ENCODE measurements around the gene ABCA13. TPM values are rescaled to one million over a fixed set of nuclear protein-coding genes. Genes with fewer than 3 reads are reported as not detected.
A peak's percentile ranks its signal among the peaks of the same experiment; 100 is the strongest.

Gene ABCA13, protein sequence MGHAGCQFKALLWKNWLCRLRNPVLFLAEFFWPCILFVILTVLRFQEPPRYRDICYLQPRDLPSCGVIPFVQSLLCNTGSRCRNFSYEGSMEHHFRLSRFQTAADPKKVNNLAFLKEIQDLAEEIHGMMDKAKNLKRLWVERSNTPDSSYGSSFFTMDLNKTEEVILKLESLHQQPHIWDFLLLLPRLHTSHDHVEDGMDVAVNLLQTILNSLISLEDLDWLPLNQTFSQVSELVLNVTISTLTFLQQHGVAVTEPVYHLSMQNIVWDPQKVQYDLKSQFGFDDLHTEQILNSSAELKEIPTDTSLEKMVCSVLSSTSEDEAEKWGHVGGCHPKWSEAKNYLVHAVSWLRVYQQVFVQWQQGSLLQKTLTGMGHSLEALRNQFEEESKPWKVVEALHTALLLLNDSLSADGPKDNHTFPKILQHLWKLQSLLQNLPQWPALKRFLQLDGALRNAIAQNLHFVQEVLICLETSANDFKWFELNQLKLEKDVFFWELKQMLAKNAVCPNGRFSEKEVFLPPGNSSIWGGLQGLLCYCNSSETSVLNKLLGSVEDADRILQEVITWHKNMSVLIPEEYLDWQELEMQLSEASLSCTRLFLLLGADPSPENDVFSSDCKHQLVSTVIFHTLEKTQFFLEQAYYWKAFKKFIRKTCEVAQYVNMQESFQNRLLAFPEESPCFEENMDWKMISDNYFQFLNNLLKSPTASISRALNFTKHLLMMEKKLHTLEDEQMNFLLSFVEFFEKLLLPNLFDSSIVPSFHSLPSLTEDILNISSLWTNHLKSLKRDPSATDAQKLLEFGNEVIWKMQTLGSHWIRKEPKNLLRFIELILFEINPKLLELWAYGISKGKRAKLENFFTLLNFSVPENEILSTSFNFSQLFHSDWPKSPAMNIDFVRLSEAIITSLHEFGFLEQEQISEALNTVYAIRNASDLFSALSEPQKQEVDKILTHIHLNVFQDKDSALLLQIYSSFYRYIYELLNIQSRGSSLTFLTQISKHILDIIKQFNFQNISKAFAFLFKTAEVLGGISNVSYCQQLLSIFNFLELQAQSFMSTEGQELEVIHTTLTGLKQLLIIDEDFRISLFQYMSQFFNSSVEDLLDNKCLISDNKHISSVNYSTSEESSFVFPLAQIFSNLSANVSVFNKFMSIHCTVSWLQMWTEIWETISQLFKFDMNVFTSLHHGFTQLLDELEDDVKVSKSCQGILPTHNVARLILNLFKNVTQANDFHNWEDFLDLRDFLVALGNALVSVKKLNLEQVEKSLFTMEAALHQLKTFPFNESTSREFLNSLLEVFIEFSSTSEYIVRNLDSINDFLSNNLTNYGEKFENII (N-terminal part only)
- total RNA-seq (2014; rRNA removed): 1.8 and 2.1 TPM in 2 replicates
- percentile 44 among the genes with signal in this experiment for Bru-seq, nascent RNA
- percentile 37 among the genes with signal in this experiment for BruChase-seq, experiment 1, labeled RNA remaining after a 6-hour chase
- percentile 58 among the genes with signal in this experiment for BruChase-seq, experiment 2, labeled RNA remaining after a 2-hour chase
- long read RNA-seq, partial matches to known transcripts: 4 of 12 reads
- long read RNA-seq, other reads (novel, unspliced or antisense): 8 of 12 reads

DNA sequence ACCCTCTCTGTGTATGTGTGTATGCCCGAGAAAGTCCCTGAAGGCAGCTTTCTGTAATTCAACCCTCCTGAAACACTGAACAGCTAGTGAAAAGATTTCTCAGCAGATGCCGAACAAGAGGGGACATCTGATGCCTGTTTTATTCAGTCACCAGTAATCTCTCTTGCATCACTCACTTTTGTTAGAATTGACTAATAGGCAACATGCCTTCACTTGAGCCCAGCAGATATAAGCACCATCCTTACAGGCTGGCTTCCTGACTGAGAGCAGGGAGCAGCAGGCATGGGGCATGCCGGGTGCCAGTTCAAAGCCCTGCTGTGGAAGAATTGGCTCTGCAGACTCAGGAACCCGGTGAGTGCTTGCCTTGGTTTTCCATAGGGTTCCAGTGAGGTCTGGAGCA is at the start of gene ABCA13:
Gene ABCA13 (plus strand): TSS at position 257 of the 400 bp plus-strand sequence. CDS start 26 bp downstream, at position 283.
- no peak for TF ChIP-seq EZH2phosphoT487 (IDR thresholded peaks at IDR 0.05; ENCODE audit: borderline replicate concordance, low read length)
- TF ChIP-seq EZH2 (IDR thresholded peaks at IDR 0.05; ENCODE audit: low read length, unreplicated experiment): no peak
- no peak for TF ChIP-seq CTCF (conservative IDR thresholded peaks at IDR 0.05; ENCODE audit: low read depth, low read length)
- no peak within 1 kb of the TSS for H3K27ac ChIP-seq (ENCODE audit: low read length)
- no peaks in the 10 kb centered on the region for H3F3A ChIP-seq (ENCODE audit: low read length, unreplicated experiment)
- no peak within 1 kb of the TSS for H3K4me2 ChIP-seq (ENCODE audit: low read length)
- H3K27me3 ChIP-seq (ENCODE audit: low read length): no peaks in the 10 kb centered on the region
- no peak within 1 kb of the TSS for H3K9ac ChIP-seq (ENCODE audit: low read length)
- DNase-seq (no peak), ATAC-seq (no peak)
- no peak within 1 kb of the TSS for H3K4me3 ChIP-seq (ENCODE audit: low read length)
- intact Hi-C loops (cut with micrococcal nuclease): loop anchor here (5.0 to 10.0 kb wide), 2 partner anchors 194 to 1256 kb away; no protein-coding TSS in a partner anchor
- H3K79me2 ChIP-seq (ENCODE audit: low read length): no peaks in the 10 kb centered on the region
- no peaks in the 10 kb centered on the region for H4K20me1 ChIP-seq (ENCODE audit: low read length)
- H3K9me3 ChIP-seq (ENCODE audit: low read length): no peaks in the 10 kb centered on the region
- no peaks in the 10 kb centered on the region for H3K9me2 ChIP-seq (replicated peaks; ENCODE audit: low read length)
- no peak within 1 kb of the TSS for H2AFZ ChIP-seq (ENCODE audit: low read length)
- no peaks in the 10 kb centered on the region for H3K36me3 ChIP-seq (ENCODE audit: low read depth, low read length)
- peaks cover 22% of the 10 kb centered on the region for H3K4me1 ChIP-seq (ENCODE audit: insufficient read depth, low read length)
- CTCF ChIA-PET: no interaction called here
- BruUV-seq (replicated peaks): no TSS peak
- POLR2A ChIA-PET (ENCODE audit: unreplicated experiment): no interaction called here

- no TSS peak for BruUV-seq (replicated peaks)
- Histone ChIP-seq H3K9ac (ENCODE audit: low read length) (no peak overlapping the region), H3K9me2 (replicated peaks; ENCODE audit: low read length) (no peaks in the 10 kb centered on the region), H3K9me3 (ENCODE audit: low read length) (no peaks in the 10 kb centered on the region), H3F3A (ENCODE audit: low read length, unreplicated experiment) (no peaks in the 10 kb centered on the region), H2AFZ (ENCODE audit: low read length) (no peak overlapping the region), H3K4me3 (ENCODE audit: low read length) (no peak overlapping the region), H3K4me1 (ENCODE audit: insufficient read depth, low read length) (no peaks in the 10 kb centered on the region), H3K79me2 (ENCODE audit: low read length) (no peaks in the 10 kb centered on the region), H4K20me1 (ENCODE audit: low read length) (no peaks in the 10 kb centered on the region), H3K4me2 (ENCODE audit: low read length) (no peak overlapping the region), H3K36me3 (ENCODE audit: low read depth, low read length) (no peaks in the 10 kb centered on the region), H3K27ac (ENCODE audit: low read length) (no peak overlapping the region), H3K27me3 (ENCODE audit: low read length) (no peaks in the 10 kb centered on the region)
- intact Hi-C loops (cut with micrococcal nuclease): no loop called here
- no peak for ATAC-seq
- DNase-seq: no peak
- CTCF ChIA-PET: no interaction called here
- POLR2A ChIA-PET (ENCODE audit: unreplicated experiment): no interaction called here
- TF ChIP-seq EZH2 (IDR thresholded peaks at IDR 0.05; ENCODE audit: low read length, unreplicated experiment) (no peak), CTCF (conservative IDR thresholded peaks at IDR 0.05; ENCODE audit: low read depth, low read length) (no peak), EZH2phosphoT487 (IDR thresholded peaks at IDR 0.05; ENCODE audit: borderline replicate concordance, low read length) (no peak)
Measured at GRCh38 chr7:48126037-48126436, 45.2 kb upstream of the ABCA13 start.

Measured in PC-3 (cell line).